K562 (cell line): ENCODE data around the gene GARIN5B. TPM values are rescaled to one million over a fixed set of nuclear protein-coding genes. Genes with fewer than 3 reads are reported as not detected.
A peak's percentile ranks its signal among the peaks of the same experiment; 100 is the strongest.

ENCODE experiments used
- ATAC-seq: fragments of 200-7000 bp; cut with Tn5 transposase; 3 replicates; pipeline ENCODE4 v1.9.1; 2020; ENCODE audit warnings: moderate library complexity
- BruUV-seq: library from RNA; stranded (reverse); fragments of 400-500 nt; replicated peaks from 2 replicates; lab custom pipeline; 2021; lab: Mats Ljungman, UMichigan
- CTCF ChIA-PET: fragments of 300-600 bp; formaldehyde crosslinking; extraction: SDS; loops from one replicate; lab custom pipeline; 2021; ENCODE audit warnings: low intra/inter-chr PET ratio; lab: Yijun Ruan, JAX
- POLR2A ChIA-PET: fragments of 300-600, 350-650 bp; sonication (Branson Sonifier 250); formaldehyde crosslinking; extraction: SDS; loops from one replicate; lab custom pipeline; 2021; ENCODE audit warnings: antibody characterized with exemption, inconsistent platforms; lab: Yijun Ruan, JAX
- DNase-seq, 4 experiments: peaks; one replicate each; pipeline versions ENCODE4 v3.0.0 to v3.0.0-alpha.2; 2011 to 2018; ENCODE audit warnings: low spot score in 3 of 4, mixed read lengths in 3 of 4; ENCODE audit errors: extremely low read depth in 1 of 4
- FAIRE-seq: peaks from 2 replicates; lab custom pipeline; 2011; peaks lifted over from hg19 to GRCh38; lab: Jason Lieb, UNC
- H2AFZ ChIP-seq: 2 replicates; pipeline ENCODE4 v1.6.0; 2011; ENCODE audit warnings: low read depth, low read length, control low read depth, inconsistent platforms
- H3K27ac ChIP-seq: fragments of 200-600 bp; 3 replicates; pipeline ENCODE4 v1.8.0; 2011; ENCODE audit warnings: low read depth, mild to moderate bottlenecking, control low read depth, inconsistent platforms, low read length, moderate library complexity, mixed read lengths; ENCODE audit errors: extremely low read depth
- H3K27me3 ChIP-seq, 2 experiments: fragments of 300-600 bp in 1 of 2; 2 replicates in 1 of 2; 3 replicates in 1 of 2; pipeline versions ENCODE4 v1.6.0 to v1.8.0; 2011; ENCODE audit warnings: inconsistent platforms in 2 of 2, low read length in 2 of 2, mild to moderate bottlenecking in 1 of 2, mixed read lengths in 1 of 2, moderate library complexity in 1 of 2; ENCODE audit not compliant: control insufficient read depth in 2 of 2, insufficient read depth in 2 of 2
- H3K36me3 ChIP-seq: fragments of 300-600 bp; 3 replicates; pipeline ENCODE4 v1.8.0; 2011; ENCODE audit warnings: mild to moderate bottlenecking, low read length, inconsistent platforms; ENCODE audit not compliant: control insufficient read depth, insufficient read depth
- H3K4me1 ChIP-seq, 2 experiments: fragments of 200-600 bp in 1 of 2; replicated peaks in 1 of 2; 2 replicates in 1 of 2; 3 replicates in 1 of 2; pipeline versions ENCODE4 v1.5.1 to v1.8.0; 2011; ENCODE audit warnings: inconsistent platforms in 2 of 2, low read length in 2 of 2, mild to moderate bottlenecking in 1 of 2, mixed read lengths in 1 of 2, moderate library complexity in 1 of 2; ENCODE audit not compliant: control insufficient read depth in 2 of 2, insufficient read depth in 2 of 2
- H3K4me2 ChIP-seq: 2 replicates; pipeline ENCODE4 v1.6.1; 2011; ENCODE audit warnings: low read length, control low read depth, inconsistent platforms, mixed read lengths; ENCODE audit not compliant: insufficient read depth
- H3K4me3 ChIP-seq: fragments of 200-600 bp; sonication (generic), shearing (Covaris generic); 2 replicates; pipeline ENCODE4 v1.5.1; 2016; ENCODE audit warnings: control low read depth, inconsistent platforms
- H3K79me2 ChIP-seq: fragments of 200-600 bp; 3 replicates; pipeline ENCODE4 v1.8.0; 2011; ENCODE audit warnings: low read length, inconsistent platforms; ENCODE audit not compliant: control insufficient read depth, insufficient read depth
- H3K9ac ChIP-seq, 2 experiments: 2 replicates each; pipeline versions ENCODE4 v1.6.0 to v1.6.1; 2011; ENCODE audit warnings: low read depth in 2 of 2, low read length in 2 of 2, control low read depth in 1 of 2, inconsistent platforms in 1 of 2, mild to moderate bottlenecking in 1 of 2, mixed read lengths in 1 of 2; ENCODE audit not compliant: insufficient read depth in 1 of 2
- H3K9me1 ChIP-seq: one replicate; pipeline ENCODE4 v1.6.0; 2011; ENCODE audit warnings: inconsistent platforms, mild to moderate bottlenecking, low read length, moderate library complexity; ENCODE audit not compliant: control insufficient read depth, insufficient read depth
- H3K9me3 ChIP-seq: replicated peaks from 2 replicates; pipeline ENCODE4 v1.5.1; 2011; ENCODE audit warnings: low read depth, low read length, inconsistent platforms; ENCODE audit not compliant: control insufficient read depth, insufficient read depth
- H4K20me1 ChIP-seq: replicated peaks from 2 replicates; pipeline ENCODE4 v1.6.1; 2011; ENCODE audit warnings: low read length, inconsistent platforms, mixed read lengths; ENCODE audit not compliant: control insufficient read depth, insufficient read depth
- NFIC ChIP-seq: fragments of 450-650 bp; IDR thresholded peaks from 2 replicates; pipeline ENCODE4 v1.6.1; 2017; ENCODE audit warnings: mild to moderate bottlenecking, inconsistent platforms
- RBFOX2 ChIP-seq: fragments of 200-400 bp; formaldehyde crosslinking; IDR thresholded peaks from 2 replicates; pipeline ENCODE4 v1.6.1; 2017; ENCODE audit warnings: low read depth, mild to moderate bottlenecking, low read length, moderate library complexity
- TAL1 ChIP-seq: fragments of 450-650 bp; IDR thresholded peaks from 2 replicates; pipeline ENCODE4 v1.6.1; 2016; ENCODE audit warnings: mild to moderate bottlenecking
- WGBS: fragments of 100-300 bp; shearing (Covaris generic); methylation state at CpG from one replicate; pipeline ENCODE4 v1.1.6; 2016; ENCODE audit warnings: low coverage, mixed read lengths; ENCODE audit not compliant: insufficient coverage; ENCODE audit errors: missing lambda C conversion rate; 5-methylcytosine and 5-hydroxymethylcytosine counted together
- in situ Hi-C: fragments of 300-500 bp; cut with MboI; formaldehyde crosslinking; loops from 4 replicates; pipeline ENCODE4 v1.15.0; 2018; ENCODE audit warnings: inconsistent platforms, mixed read lengths
- intact Hi-C: fragments of 100-400 bp; cut with micrococcal nuclease; formaldehyde crosslinking; loops from 2 replicates; pipeline ENCODE4 v1.14.2; 2022
- polyA plus RNA-seq, 8 experiments: library from polyadenylated mRNA; depleted of rRNA in 4 of 8; stranded (reverse) in 5 of 8; unstranded in 3 of 8; fragments of >200 nt; fragmentation: Nextera tagmentation in 2 of 8; fragmentation: Illumina TruSeq in 1 of 8; extraction: Ambion mirVana in 2 of 8; extraction: Trizol in 1 of 8; gene quantifications; 2 replicates each; pipeline versions ENCODE4 v1.2.1 to v1.2.3, GENCODE V29; 2011 to 2014; ENCODE audit warnings: inconsistent platforms in 1 of 8, missing spikeins in 1 of 8
- total RNA-seq, 7 experiments: library from RNA; depleted of rRNA in 6 of 7; stranded (reverse); fragments of >200 nt in 6 of 7; fragmentation: Illumina TruSeq in 2 of 7; extraction: Trizol in 2 of 7; gene quantifications; 2 replicates each; pipeline versions ENCODE4 v1.2.1 to v1.2.3, GENCODE V29; 2011 to 2021; ENCODE audit warnings: low replicate concordance in 1 of 7

The GARIN5B gene
- total and polyA plus RNA-seq, 9 of the 15 experiments (the other 6 are each of a cell fraction or from before 2014, with no cell fraction given): not detected

- Histone ChIP-seq H3K4me2 (no peak overlapping the region), H3K27me3 (no peaks in the 10 kb centered on the region), H3K9ac (peak overlapping the region in 1 of 2 experiments; percentile 81; a peak in 2 of 4 replicates), H2AFZ (no peak overlapping the region), H3K79me2 (peaks cover 12% of the 10 kb centered on the region), H4K20me1 (peaks cover 6% of the 10 kb centered on the region; the same call in 1 of the 2 replicates), H3K27ac (no peak overlapping the region), H3K9me1 (peaks cover 5% of the 10 kb centered on the region), H3K4me1 (peaks cover 7 to 80% of the 10 kb centered on the region in 2 experiments; a peak in 4 of 5 replicates), H3K36me3 (peaks cover 66% of the 10 kb centered on the region; the same call in 2 of the 3 replicates), H3K4me3 (no peak overlapping the region), H3K9me3 (no peaks in the 10 kb centered on the region)
- POLR2A ChIA-PET: interaction anchor here (0.5 to 1.2 kb wide), 3 partner anchors 10 to 66 kb away, joined by 3 read pairs; partner anchors contain the start of gene HSPBP1
- intact Hi-C loops: no loop called here
- TF ChIP-seq NFIC: peak; percentile 88
- no peak for TF ChIP-seq TAL1
- peak; percentile 57; the same call in 1 of the 2 replicates for TF ChIP-seq RBFOX2
- BruUV-seq: no TSS peak
- 84% methylated on average over 26 of the region's 43 CpGs for WGBS
- peak; percentile 24 for ATAC-seq
- FAIRE-seq: no peak
- peak in 3 of 4 experiments; percentile 32 to 69 (median 61) for DNase-seq
- CTCF ChIA-PET: no interaction called here
- in situ Hi-C loops: no loop called here
These were observed 17.0 kb downstream of the GARIN5B start for GRCh38 chr19:55345818-55346724.
